ENCODE measurements around the gene RHEX. TPM values are rescaled to one million over a fixed set of nuclear protein-coding genes. Genes with fewer than 3 reads are reported as not detected.
A peak's percentile ranks its signal among the peaks of the same experiment; 100 is the strongest.

RHEX gene
- total and polyA plus RNA-seq, 2 donors (not counting 1 experiment from before 2014, with no cell fraction given) = not detected

DNA sequence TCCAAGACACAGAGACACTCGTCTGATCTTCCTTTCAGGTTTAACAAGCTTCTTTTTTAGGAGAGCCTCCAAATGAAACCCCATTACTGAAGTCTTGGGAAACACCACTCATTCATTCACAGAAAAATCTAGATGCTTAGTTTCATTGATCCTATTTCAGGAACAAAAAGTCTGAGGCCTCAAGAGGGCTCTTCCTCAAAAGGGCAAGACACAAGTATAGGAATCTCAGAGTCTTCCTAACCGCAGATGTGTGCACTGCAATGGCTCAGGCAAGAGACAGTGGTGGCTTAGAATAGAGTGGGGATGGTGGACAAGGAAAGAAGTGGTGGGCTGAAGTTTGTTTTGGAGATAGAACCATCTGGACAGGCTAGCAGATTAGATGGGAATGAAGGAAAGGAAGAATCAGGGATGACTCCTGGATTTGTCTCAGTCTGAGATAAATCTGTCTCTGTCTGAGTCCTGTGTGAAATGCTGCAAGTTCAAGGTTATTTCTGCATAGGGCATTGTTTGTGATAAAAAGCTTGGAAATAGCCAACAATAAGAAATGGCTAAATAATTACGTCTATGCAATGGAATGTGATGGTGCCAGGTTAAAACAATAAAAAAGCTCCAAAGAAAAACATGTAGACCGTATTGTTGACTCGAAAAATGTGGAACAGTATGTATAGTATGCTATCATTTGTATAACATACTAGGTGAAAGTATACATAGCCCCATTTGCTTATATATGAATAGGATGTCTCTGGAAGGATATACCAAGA is 20.4 kb upstream of the RHEX start:
- H3K4me3 ChIP-seq (replicated peaks in 1 of 4; ENCODE audit: control extremely low read depth in 1 of 4, insufficient read depth in 1 of 4, low read depth in 3 of 4, low read length in 4 of 4) = no peak overlapping the region
- H3K36me3 ChIP-seq (ENCODE audit: control insufficient read depth, insufficient read depth, low read length) = no peaks in the 10 kb centered on the region
- H3K79me2 ChIP-seq (ENCODE audit: control insufficient read depth, insufficient read depth, low read length) = no peaks in the 10 kb centered on the region
- H2AFZ ChIP-seq (ENCODE audit: low read length) = no peak overlapping the region
- no peaks in the 10 kb centered on the region for H3K9me3 ChIP-seq (ENCODE audit: control insufficient read depth, insufficient read depth, low read depth, low read length)
- DNase-seq (ENCODE audit: low read depth in 2 of 2) = peak in 1 of 2 donors; percentile 6
- no peak overlapping the region for H3K4me2 ChIP-seq (ENCODE audit: extremely low read depth, insufficient read depth, low read length)
- H3K27me3 ChIP-seq (ENCODE audit: control insufficient read depth, insufficient read depth, low read length) = peaks cover 22% of the 10 kb centered on the region
- H3K27ac ChIP-seq (ENCODE audit: insufficient read depth, low read length) = no peak overlapping the region
- H3K4me1 ChIP-seq (ENCODE audit: control insufficient read depth, extremely low read depth, insufficient read depth, low read length) = no peaks in the 10 kb centered on the region
- H3K9ac ChIP-seq (ENCODE audit: insufficient read depth, low read length) = no peak overlapping the region
- TF ChIP-seq, protein P1, sequence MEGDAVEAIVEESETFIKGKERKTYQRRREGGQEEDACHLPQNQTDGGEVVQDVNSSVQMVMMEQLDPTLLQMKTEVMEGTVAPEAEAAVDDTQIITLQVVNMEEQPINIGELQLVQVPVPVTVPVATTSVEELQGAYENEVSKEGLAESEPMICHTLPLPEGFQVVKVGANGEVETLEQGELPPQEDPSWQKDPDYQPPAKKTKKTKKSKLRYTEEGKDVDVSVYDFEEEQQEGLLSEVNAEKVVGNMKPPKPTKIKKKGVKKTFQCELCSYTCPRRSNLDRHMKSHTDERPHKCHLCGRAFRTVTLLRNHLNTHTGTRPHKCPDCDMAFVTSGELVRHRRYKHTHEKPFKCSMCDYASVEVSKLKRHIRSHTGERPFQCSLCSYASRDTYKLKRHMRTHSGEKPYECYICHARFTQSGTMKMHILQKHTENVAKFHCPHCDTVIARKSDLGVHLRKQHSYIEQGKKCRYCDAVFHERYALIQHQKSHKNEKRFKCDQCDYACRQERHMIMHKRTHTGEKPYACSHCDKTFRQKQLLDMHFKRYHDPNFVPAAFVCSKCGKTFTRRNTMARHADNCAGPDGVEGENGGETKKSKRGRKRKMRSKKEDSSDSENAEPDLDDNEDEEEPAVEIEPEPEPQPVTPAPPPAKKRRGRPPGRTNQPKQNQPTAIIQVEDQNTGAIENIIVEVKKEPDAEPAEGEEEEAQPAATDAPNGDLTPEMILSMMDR (conservative IDR thresholded peaks at IDR 0.05 in 1 of 2, IDR thresholded peaks at IDR 0.05 in 1 of 2; ENCODE audit: low read depth in 1 of 2, low read length in 2 of 2) = no peak
- no peak for TF ChIP-seq EZH2 (IDR thresholded peaks at IDR 0.05; ENCODE audit: low read length, missing control alignments)
- H4K20me1 ChIP-seq (ENCODE audit: control insufficient read depth, extremely low read depth, insufficient read depth, low read length) = no peaks in the 10 kb centered on the region

DNA sequence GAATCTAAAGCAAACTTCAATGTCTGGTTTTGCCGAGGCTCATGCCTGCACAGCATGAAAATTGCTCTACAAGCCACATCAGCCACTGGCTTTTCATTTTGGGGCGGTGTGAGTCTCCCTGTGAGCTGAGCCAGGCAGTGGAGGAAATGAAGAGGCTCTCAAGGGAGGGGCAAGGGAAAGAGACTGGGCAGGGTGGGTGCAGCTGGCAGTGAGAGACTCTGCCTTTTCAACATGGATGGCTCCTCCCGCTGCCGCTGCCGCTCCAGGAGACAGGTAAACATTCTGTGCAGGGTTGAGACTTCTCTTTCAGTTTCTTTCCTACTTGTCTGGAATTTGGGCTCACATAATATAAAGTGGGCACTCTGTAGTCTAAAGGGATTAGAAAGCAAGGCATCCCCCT is 17.9 kb upstream of the RHEX start:
- H3K36me3 ChIP-seq (ENCODE audit: control insufficient read depth, insufficient read depth, low read length) = no peaks in the 10 kb centered on the region
- H3K79me2 ChIP-seq (ENCODE audit: control insufficient read depth, insufficient read depth, low read length) = no peaks in the 10 kb centered on the region
- H4K20me1 ChIP-seq (ENCODE audit: control insufficient read depth, extremely low read depth, insufficient read depth, low read length) = no peaks in the 10 kb centered on the region
- peaks cover 19% of the 10 kb centered on the region for H3K27me3 ChIP-seq (ENCODE audit: control insufficient read depth, insufficient read depth, low read length)
- no peak overlapping the region for H3K4me2 ChIP-seq (ENCODE audit: extremely low read depth, insufficient read depth, low read length)
- no peak for TF ChIP-seq EZH2 (IDR thresholded peaks at IDR 0.05; ENCODE audit: low read length, missing control alignments)
- TF ChIP-seq, protein P1 (conservative IDR thresholded peaks at IDR 0.05 in 1 of 2, IDR thresholded peaks at IDR 0.05 in 1 of 2; ENCODE audit: low read depth in 1 of 2, low read length in 2 of 2) = no peak
- no peak overlapping the region for H3K4me3 ChIP-seq (replicated peaks in 1 of 4; ENCODE audit: control extremely low read depth in 1 of 4, insufficient read depth in 1 of 4, low read depth in 3 of 4, low read length in 4 of 4)
- no peaks in the 10 kb centered on the region for H3K4me1 ChIP-seq (ENCODE audit: control insufficient read depth, extremely low read depth, insufficient read depth, low read length)
- DNase-seq (ENCODE audit: low read depth in 2 of 2) = no peak
- no peaks in the 10 kb centered on the region for H3K9me3 ChIP-seq (ENCODE audit: control insufficient read depth, insufficient read depth, low read depth, low read length)
- H2AFZ ChIP-seq (ENCODE audit: low read length) = no peak overlapping the region
- no peak overlapping the region for H3K9ac ChIP-seq (ENCODE audit: insufficient read depth, low read length)
- H3K27ac ChIP-seq (ENCODE audit: insufficient read depth, low read length) = no peak overlapping the region

DNA sequence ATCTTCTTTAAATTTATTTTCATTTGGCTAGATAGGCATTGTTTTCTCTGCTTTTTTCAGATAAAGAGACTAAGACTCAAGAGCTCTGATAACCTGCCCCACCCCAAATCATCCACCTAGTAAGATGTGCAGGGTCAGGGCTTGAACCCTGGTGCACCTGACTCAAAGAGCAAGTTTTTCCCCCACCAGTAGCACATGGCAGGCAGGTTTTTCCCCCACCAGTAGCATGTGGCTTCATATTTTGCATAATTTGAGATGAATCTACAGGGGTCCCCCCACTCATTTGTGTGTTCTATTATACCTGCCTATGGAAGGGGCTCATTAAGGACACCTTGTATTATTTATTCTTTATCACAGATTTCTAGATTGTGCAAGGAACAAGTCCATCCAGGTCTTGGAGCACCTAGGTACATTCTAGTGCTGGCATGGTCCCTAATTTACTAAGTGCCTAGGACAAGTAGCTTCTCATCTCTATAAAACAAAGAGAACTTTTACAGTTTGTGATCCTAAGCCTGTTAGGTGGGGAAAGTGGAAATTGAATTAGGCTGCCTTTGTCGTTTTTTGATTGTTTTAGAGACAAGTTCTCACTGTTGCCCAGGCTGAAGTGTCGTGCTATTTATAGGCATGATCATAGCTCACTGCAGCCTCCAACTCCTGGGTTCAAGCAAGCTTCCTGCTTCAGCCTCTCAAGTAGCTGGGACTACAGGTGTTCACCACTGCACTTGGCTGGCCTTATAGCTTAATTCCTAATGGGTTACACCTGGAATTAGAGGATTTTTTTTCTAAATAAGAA is 16.1 kb upstream of the RHEX start:
- no peaks in the 10 kb centered on the region for H3K36me3 ChIP-seq (ENCODE audit: control insufficient read depth, insufficient read depth, low read length)
- H3K27ac ChIP-seq (ENCODE audit: insufficient read depth, low read length) = no peak overlapping the region
- no peak overlapping the region for H3K4me2 ChIP-seq (ENCODE audit: extremely low read depth, insufficient read depth, low read length)
- TF ChIP-seq, protein P1 (conservative IDR thresholded peaks at IDR 0.05 in 1 of 2, IDR thresholded peaks at IDR 0.05 in 1 of 2; ENCODE audit: low read depth in 1 of 2, low read length in 2 of 2) = no peak
- no peak for TF ChIP-seq EZH2 (IDR thresholded peaks at IDR 0.05; ENCODE audit: low read length, missing control alignments)
- H2AFZ ChIP-seq (ENCODE audit: low read length) = no peak overlapping the region
- no peak overlapping the region for H3K9ac ChIP-seq (ENCODE audit: insufficient read depth, low read length)
- H3K79me2 ChIP-seq (ENCODE audit: control insufficient read depth, insufficient read depth, low read length) = no peaks in the 10 kb centered on the region
- H3K27me3 ChIP-seq (ENCODE audit: control insufficient read depth, insufficient read depth, low read length) = peaks cover 19% of the 10 kb centered on the region
- H3K4me3 ChIP-seq (replicated peaks in 1 of 4; ENCODE audit: control extremely low read depth in 1 of 4, insufficient read depth in 1 of 4, low read depth in 3 of 4, low read length in 4 of 4) = no peak overlapping the region
- H3K9me3 ChIP-seq (ENCODE audit: control insufficient read depth, insufficient read depth, low read depth, low read length) = no peaks in the 10 kb centered on the region
- no peak for DNase-seq (ENCODE audit: low read depth in 2 of 2)
- H4K20me1 ChIP-seq (ENCODE audit: control insufficient read depth, extremely low read depth, insufficient read depth, low read length) = no peaks in the 10 kb centered on the region
- H3K4me1 ChIP-seq (ENCODE audit: control insufficient read depth, extremely low read depth, insufficient read depth, low read length) = no peaks in the 10 kb centered on the region
